HFFc6 (cell line): ENCODE results near the gene DAZAP1. TPM values are rescaled to one million over a fixed set of nuclear protein-coding genes. Genes with fewer than 3 reads are reported as not detected.
A peak's percentile ranks its signal among the peaks of the same experiment; 100 is the strongest.

Source experiments
- DNase-seq: peaks from one replicate; pipeline ENCODE4 v3.0.0-alpha.2; 2018
- H3K27ac Mint-ChIP-seq: 2 replicates; pipeline ENCODE4 v1.8.0; 2020; ENCODE audit warnings: mild to moderate bottlenecking, mixed read lengths
- H3K27me3 Mint-ChIP-seq: 2 replicates; pipeline ENCODE4 v1.8.0; 2021; ENCODE audit warnings: mild to moderate bottlenecking, moderate library complexity, mixed read lengths; ENCODE audit not compliant: insufficient read depth
- H3K36me3 Mint-ChIP-seq: 2 replicates; pipeline ENCODE4 v1.8.0; 2021; ENCODE audit warnings: low read depth, mixed read lengths
- H3K4me1 Mint-ChIP-seq: 2 replicates; pipeline ENCODE4 v1.8.0; 2020; ENCODE audit warnings: low read depth, mixed read lengths
- H3K4me3 Mint-ChIP-seq: 2 replicates; pipeline ENCODE4 v1.8.0; 2020; ENCODE audit warnings: mild to moderate bottlenecking, moderate library complexity, mixed read lengths
- H3K9me3 Mint-ChIP-seq: 2 replicates; pipeline ENCODE4 v1.8.0; 2020; ENCODE audit warnings: mild to moderate bottlenecking, mixed read lengths
- long read RNA-seq: library from polyadenylated mRNA; unstranded; transcript quantifications from one replicate; pipeline ENCODE4 v2.0.0, GENCODE V29; 2019
- total RNA-seq, 6 experiments: library from RNA; stranded (reverse); fragmentation: NEBNext Ultra II Directional; extraction: Animal tissue kit (Norgen Biotek cat#: 25700); gene quantifications; 2 replicates in 1 of 6; 3 replicates in 5 of 6; pipeline ENCODE4 v1.2.3, GENCODE V29; 2021
- TF ChIP-seq, protein P1 (sequence below): fragments of 200-600 bp; sonication (generic); IDR thresholded peaks from 2 replicates; pipeline ENCODE4 v1.5.0; 2021; ENCODE audit warnings: antibody characterized with exemption, mild to moderate bottlenecking

The DAZAP1 gene
- 100 to 1,000 TPM in 4 of 6 experiments, 10 to 100 TPM in 2; 87.2 to 109 (median 103) TPM for total RNA-seq
- long read RNA-seq, partial matches to known transcripts: 1 of 3 reads
- long read RNA-seq, other reads (novel, unspliced or antisense): 1 of 3 reads

GRCh38 chr19:1407528-1408299 is at the start of gene DAZAP1:
TSS of gene DAZAP1 (plus strand) at chr19:1407586. CDS start at chr19:1407774, 188 bp downstream.
- no peaks in the 10 kb centered on the region for H3K27me3 Mint-ChIP-seq
- no peak for DNase-seq
- TF ChIP-seq, protein P1, sequence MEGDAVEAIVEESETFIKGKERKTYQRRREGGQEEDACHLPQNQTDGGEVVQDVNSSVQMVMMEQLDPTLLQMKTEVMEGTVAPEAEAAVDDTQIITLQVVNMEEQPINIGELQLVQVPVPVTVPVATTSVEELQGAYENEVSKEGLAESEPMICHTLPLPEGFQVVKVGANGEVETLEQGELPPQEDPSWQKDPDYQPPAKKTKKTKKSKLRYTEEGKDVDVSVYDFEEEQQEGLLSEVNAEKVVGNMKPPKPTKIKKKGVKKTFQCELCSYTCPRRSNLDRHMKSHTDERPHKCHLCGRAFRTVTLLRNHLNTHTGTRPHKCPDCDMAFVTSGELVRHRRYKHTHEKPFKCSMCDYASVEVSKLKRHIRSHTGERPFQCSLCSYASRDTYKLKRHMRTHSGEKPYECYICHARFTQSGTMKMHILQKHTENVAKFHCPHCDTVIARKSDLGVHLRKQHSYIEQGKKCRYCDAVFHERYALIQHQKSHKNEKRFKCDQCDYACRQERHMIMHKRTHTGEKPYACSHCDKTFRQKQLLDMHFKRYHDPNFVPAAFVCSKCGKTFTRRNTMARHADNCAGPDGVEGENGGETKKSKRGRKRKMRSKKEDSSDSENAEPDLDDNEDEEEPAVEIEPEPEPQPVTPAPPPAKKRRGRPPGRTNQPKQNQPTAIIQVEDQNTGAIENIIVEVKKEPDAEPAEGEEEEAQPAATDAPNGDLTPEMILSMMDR: no peak
- peaks cover 6% of the 10 kb centered on the region for H3K36me3 Mint-ChIP-seq
- H3K27ac Mint-ChIP-seq: peak within 1 kb of the TSS; percentile 94
- peak within 1 kb of the TSS; percentile 98 for H3K4me3 Mint-ChIP-seq
- peaks cover 46% of the 10 kb centered on the region for H3K4me1 Mint-ChIP-seq
- no peaks in the 10 kb centered on the region for H3K9me3 Mint-ChIP-seq

DNA sequence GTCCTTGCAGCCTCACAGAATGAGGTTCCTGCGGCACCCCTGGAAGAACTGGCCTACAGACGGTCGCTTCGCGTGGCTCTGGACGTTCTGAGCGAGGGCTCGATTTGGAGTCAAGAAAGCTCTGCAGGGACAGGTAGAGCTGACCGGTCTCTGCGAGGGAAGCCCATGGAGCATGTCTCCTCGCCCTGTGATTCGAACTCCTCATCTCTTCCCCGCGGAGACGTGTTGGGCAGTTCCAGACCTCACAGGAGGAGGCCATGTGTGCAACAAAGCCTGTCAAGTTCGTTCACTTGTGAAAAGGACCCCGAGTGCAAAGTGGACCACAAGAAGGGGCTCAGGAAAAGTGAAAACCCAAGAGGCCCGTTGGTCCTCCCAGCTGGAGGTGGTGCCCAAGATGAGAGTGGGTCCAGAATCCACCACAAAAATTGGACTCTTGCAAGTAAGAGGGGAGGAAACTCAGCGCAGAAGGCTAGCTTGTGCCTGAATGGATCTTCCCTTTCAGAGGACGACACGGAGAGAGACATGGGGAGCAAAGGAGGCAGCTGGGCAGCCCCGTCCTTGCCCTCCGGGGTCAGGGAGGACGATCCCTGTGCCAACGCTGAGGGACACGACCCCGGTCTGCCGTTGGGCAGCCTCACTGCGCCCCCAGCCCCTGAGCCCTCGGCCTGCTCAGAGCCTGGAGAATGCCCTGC is 47.1 kb upstream of the DAZAP1 start:
- Mint-ChIP-seq H3K27me3 (no peaks in the 10 kb centered on the region), H3K27ac (peak overlapping the region; percentile 55), H3K4me3 (peak overlapping the region; percentile 58), H3K4me1 (peaks cover 52% of the 10 kb centered on the region), H3K9me3 (no peaks in the 10 kb centered on the region), H3K36me3 (peaks cover 30% of the 10 kb centered on the region)
- DNase-seq: no peak
- TF ChIP-seq, protein P1: no peak

DNA sequence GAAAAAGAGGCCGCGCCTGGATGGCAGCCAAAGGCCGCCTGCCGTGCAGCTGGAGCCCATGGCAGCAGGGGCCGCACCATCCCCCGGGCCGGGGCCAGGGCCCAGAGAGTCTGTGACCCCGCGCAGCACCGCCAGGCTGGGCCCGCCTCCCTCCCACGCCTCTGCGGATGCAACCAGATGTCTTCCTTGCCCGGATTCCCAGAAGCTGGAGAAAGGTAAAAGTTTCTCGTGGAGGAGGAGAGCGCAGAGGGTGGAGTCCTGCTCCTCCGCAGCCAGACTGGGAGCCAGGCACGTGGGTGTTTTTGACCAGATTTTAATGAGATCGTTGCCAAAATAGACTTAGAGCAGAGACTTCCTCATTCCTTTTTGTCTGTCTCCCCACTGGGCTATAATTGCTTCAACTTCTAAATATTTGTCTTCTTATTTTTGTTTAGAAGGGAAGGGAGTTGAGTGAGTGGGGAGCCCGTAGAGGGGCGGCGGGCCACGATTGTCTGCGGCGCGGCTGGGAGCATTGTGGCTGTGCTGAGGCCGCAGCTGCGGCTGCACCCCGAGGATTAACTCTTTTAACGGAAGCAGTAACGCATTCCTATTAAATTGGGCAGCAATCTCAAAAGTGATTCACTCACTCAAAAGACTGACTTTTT is 46.4 kb upstream of the DAZAP1 start:
- TF ChIP-seq, protein P1: no peak
- Mint-ChIP-seq H3K27ac (peak overlapping the region; percentile 87), H3K4me1 (peaks cover 48% of the 10 kb centered on the region), H3K27me3 (no peaks in the 10 kb centered on the region), H3K36me3 (peaks cover 30% of the 10 kb centered on the region), H3K9me3 (no peaks in the 10 kb centered on the region), H3K4me3 (peak overlapping the region; percentile 83)
- DNase-seq: peak; percentile 76

- Mint-ChIP-seq H3K9me3 (no peaks in the 10 kb centered on the region), H3K4me3 (peak overlapping the region; percentile 83), H3K36me3 (peaks cover 30% of the 10 kb centered on the region), H3K27ac (peak overlapping the region; percentile 87), H3K4me1 (peaks cover 39% of the 10 kb centered on the region), H3K27me3 (no peaks in the 10 kb centered on the region)
- TF ChIP-seq, protein P1: no peak
- DNase-seq: peak; percentile 57
These were observed 45.6 kb upstream of the DAZAP1 start for GRCh38 chr19:1361601-1362386.
